DND-41 (cell line): Measurements from ENCODE around the gene NOX4.
"Not testable (repeated sequence)": the region's sequence is repeated elsewhere in the genome, so short reads cannot be mapped to it uniquely, and the experiment has no call there.

Experiments
- ATAC-seq: fragments of 200-7000 bp; cut with Tn5 transposase; 3 replicates; pipeline ENCODE4 v1.9.1; 2021; ENCODE audit warnings: low read depth; ENCODE audit not compliant: insufficient read depth
- DNase-seq: peaks from one replicate; pipeline ENCODE4 v3.0.0-alpha.2; 2020
- H2AFZ ChIP-seq: 2 replicates; pipeline ENCODE4 v1.6.0; 2012; ENCODE audit warnings: low read depth, low read length
- H3K27ac ChIP-seq: 2 replicates; pipeline ENCODE4 v1.5.1; 2012; ENCODE audit warnings: low read length, inconsistent platforms
- H3K27me3 ChIP-seq: fragments of 200-600 bp; sonication (generic); 2 replicates; pipeline ENCODE4 v1.6.0; 2012; ENCODE audit warnings: low read length, mild to moderate bottlenecking, inconsistent platforms; ENCODE audit not compliant: insufficient read depth, poor library complexity
- H3K36me3 ChIP-seq: 2 replicates; pipeline ENCODE4 v1.5.1; 2012; ENCODE audit warnings: low read length, inconsistent platforms; ENCODE audit not compliant: insufficient read depth
- H3K4me1 ChIP-seq: 2 replicates; pipeline ENCODE4 v1.5.1; 2012; ENCODE audit warnings: mild to moderate bottlenecking, low read length; ENCODE audit not compliant: insufficient read depth
- H3K4me2 ChIP-seq: 2 replicates; pipeline ENCODE4 v1.6.0; 2012; ENCODE audit warnings: mild to moderate bottlenecking, moderate library complexity, low read length, inconsistent platforms; ENCODE audit not compliant: insufficient read depth
- H3K4me3 ChIP-seq, 2 experiments: fragments of 200-600 bp in 1 of 2; shearing (Covaris generic) in 1 of 2; 2 replicates each; pipeline ENCODE4 v1.5.1; 2012 to 2016; ENCODE audit warnings: inconsistent platforms in 2 of 2, low read length in 2 of 2, mild to moderate bottlenecking in 2 of 2, low read depth in 1 of 2, moderate library complexity in 1 of 2
- H3K79me2 ChIP-seq: 2 replicates; pipeline ENCODE4 v1.6.0; 2012; ENCODE audit warnings: low read length, inconsistent platforms; ENCODE audit not compliant: insufficient read depth
- H3K9ac ChIP-seq: 2 replicates; pipeline ENCODE4 v1.6.0; 2012; ENCODE audit warnings: low read depth, mild to moderate bottlenecking, inconsistent platforms, low read length, moderate library complexity
- H3K9me3 ChIP-seq: 2 replicates; pipeline ENCODE4 v1.5.1; 2012; ENCODE audit warnings: low read length, moderate library complexity, mild to moderate bottlenecking, inconsistent platforms; ENCODE audit not compliant: insufficient read depth, severe bottlenecking
- H4K20me1 ChIP-seq: 2 replicates; pipeline ENCODE4 v1.6.0; 2012; ENCODE audit warnings: low read length; ENCODE audit not compliant: insufficient read depth
- EZH2 ChIP-seq: IDR thresholded peaks from 3 replicates; pipeline ENCODE4 v1.6.1; 2012; ENCODE audit warnings: borderline replicate concordance, low read depth, mild to moderate bottlenecking, moderate library complexity, low read length, inconsistent platforms; ENCODE audit not compliant: severe bottlenecking
- TF ChIP-seq, protein P1 (sequence below): IDR thresholded peaks from 2 replicates; pipeline ENCODE4 v1.5.1; 2012; ENCODE audit warnings: borderline replicate concordance, low read length, moderate library complexity, mild to moderate bottlenecking; ENCODE audit not compliant: poor library complexity, severe bottlenecking; ENCODE audit errors: extremely low read depth

NOX4 gene

DNA sequence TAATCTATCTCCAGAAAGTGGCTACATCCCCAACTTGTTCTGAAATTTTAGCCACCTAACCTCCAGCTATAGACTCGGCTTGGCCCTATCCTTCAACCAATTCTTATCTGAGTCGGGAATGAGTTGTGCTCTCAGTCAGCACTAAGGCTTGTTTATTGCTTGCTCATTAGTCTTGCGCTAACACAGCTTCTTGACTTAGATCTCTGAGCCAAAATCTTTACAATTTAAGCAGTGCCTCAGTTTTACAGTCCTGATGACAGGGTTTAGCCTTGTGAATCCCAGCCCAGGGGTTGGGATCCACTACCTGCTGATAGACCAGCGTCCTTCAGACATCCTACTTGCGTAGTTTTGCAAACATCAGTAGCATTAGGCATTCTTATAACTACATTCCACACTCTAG lies 144.6 kb downstream of the NOX4 start:
- H3K27me3 ChIP-seq, result no peaks in the 10 kb centered on the region
- H3K4me2 ChIP-seq, result no peak overlapping the region
- H3K4me3 ChIP-seq, result no peak overlapping the region
- H3K27ac ChIP-seq, result no peak overlapping the region
- no peaks in the 10 kb centered on the region for H3K9me3 ChIP-seq
- no peaks in the 10 kb centered on the region for H3K36me3 ChIP-seq
- H3K4me1 ChIP-seq, result no peaks in the 10 kb centered on the region
- no peak overlapping the region for H3K9ac ChIP-seq
- H3K79me2 ChIP-seq, result no peaks in the 10 kb centered on the region
- no peak overlapping the region for H2AFZ ChIP-seq
- ATAC-seq (no peak), DNase-seq (no peak)
- no peaks in the 10 kb centered on the region for H4K20me1 ChIP-seq
- TF ChIP-seq EZH2, result no peak
- TF ChIP-seq, protein P1, sequence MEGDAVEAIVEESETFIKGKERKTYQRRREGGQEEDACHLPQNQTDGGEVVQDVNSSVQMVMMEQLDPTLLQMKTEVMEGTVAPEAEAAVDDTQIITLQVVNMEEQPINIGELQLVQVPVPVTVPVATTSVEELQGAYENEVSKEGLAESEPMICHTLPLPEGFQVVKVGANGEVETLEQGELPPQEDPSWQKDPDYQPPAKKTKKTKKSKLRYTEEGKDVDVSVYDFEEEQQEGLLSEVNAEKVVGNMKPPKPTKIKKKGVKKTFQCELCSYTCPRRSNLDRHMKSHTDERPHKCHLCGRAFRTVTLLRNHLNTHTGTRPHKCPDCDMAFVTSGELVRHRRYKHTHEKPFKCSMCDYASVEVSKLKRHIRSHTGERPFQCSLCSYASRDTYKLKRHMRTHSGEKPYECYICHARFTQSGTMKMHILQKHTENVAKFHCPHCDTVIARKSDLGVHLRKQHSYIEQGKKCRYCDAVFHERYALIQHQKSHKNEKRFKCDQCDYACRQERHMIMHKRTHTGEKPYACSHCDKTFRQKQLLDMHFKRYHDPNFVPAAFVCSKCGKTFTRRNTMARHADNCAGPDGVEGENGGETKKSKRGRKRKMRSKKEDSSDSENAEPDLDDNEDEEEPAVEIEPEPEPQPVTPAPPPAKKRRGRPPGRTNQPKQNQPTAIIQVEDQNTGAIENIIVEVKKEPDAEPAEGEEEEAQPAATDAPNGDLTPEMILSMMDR, result no peak

DNA sequence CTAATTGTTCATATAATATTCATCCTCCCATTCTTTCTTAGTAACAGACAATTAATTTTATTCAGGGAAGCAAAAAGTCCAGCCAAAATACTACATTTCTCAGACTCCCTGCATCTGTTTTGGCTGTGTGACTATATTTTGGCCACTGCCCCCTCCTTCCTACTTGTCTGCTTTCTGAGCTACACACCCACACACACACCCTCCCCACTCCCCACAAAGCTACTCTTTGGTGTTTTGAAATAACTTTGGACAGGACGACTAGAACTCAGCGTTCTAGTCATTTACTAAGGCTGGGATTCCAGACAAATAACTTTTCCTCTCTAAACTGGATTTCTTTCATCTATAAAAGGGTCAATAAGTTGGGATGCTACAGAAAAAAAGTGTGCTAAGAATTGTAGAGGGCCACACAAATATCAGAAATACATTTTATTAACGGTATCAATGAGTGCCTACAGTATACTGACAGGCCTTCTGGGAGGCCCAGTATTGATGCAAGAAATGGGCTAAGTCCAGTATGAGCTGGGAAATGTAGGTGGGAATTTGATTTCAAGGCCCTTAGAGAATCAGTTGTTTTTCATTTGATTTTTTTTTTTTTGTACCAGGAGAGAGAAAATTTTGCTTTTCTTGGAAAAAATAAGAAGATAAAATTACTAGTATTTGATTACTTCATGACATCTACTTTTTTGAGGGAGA lies 148.1 kb downstream of the NOX4 start:
- H3K36me3 ChIP-seq, H3K9ac ChIP-seq, H3K27me3 ChIP-seq, H3K4me2 ChIP-seq, H2AFZ ChIP-seq, ATAC-seq, H3K79me2 ChIP-seq, H4K20me1 ChIP-seq, H3K4me1 ChIP-seq, DNase-seq, H3K4me3 ChIP-seq, H3K27ac ChIP-seq, H3K9me3 ChIP-seq: not testable (repeated sequence)

DNA sequence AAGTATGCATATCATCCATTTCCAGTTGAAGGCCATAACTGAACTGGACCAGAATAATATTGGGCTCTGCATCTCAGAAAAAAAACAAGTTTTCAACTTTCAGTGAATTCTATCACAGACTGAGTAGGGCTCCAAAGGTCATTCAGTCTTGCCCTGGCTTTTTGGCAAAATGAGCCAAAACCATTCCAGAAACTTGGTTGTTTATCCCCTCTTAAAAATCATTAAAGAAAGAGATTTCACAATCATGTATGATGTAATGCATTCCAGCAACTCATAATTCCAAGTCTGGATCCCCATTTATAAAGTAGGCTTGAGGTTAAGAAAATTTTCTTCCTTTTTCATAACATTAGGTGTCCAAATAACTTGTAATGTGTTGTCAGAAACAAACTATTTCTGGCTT lies 150.7 kb downstream of the NOX4 start:
- H3K27me3 ChIP-seq, H3K79me2 ChIP-seq, ATAC-seq, DNase-seq, H3K9ac ChIP-seq, H3K4me2 ChIP-seq, H4K20me1 ChIP-seq, H3K27ac ChIP-seq, H3K9me3 ChIP-seq, H3K4me3 ChIP-seq, H3K36me3 ChIP-seq, H2AFZ ChIP-seq, H3K4me1 ChIP-seq: not testable (repeated sequence)

DNA sequence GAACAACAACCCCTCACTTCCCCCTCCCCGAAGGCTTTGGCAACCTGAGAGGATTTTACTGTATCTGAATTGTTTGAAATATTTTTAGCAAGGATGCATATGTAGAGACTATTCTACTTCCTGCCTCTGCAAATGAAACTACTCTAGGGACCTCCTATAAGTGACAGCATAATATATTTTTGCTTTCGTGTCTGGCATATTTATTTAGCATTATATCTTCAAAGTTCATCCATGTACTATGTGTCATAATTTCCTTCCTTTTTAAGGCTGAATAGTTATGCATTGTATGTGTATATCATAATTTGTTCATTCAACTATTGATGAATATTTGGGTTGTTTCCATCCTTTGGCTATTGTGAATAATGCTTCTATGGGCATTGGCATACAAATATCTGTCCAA lies 153.1 kb downstream of the NOX4 start:
- H3K4me2 ChIP-seq, H3K4me1 ChIP-seq, DNase-seq, H3K9ac ChIP-seq, H3K79me2 ChIP-seq, H3K4me3 ChIP-seq, H3K36me3 ChIP-seq, H4K20me1 ChIP-seq, ATAC-seq, H3K9me3 ChIP-seq, H3K27me3 ChIP-seq, H3K27ac ChIP-seq, H2AFZ ChIP-seq: not testable (repeated sequence)

DNA sequence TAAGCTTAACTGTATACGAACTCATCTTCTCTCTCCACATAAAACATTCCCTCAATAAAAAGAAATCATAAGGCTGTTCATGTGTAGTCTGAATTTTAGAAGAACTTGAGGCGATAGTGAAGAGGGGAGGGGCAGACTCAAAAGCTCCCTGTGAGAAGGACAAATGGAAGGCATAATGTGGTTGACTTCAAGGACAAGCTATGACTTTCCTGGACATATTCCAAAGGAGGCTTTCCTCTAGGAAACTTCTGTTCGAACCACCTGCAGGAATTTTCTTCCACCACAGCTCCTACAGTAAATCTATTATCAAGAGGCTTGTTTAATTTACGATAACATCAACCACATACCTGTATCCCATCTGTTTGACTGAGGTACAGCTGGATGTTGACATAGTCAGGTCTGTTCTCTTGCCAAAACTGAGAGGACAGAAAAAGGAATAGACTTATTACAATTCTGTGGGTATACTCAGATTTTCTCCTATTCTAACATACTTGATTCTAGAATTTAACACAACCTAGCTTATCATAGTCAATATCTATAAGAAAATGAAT lies 154.0 kb downstream of the NOX4 start:
- ATAC-seq, H2AFZ ChIP-seq, H3K27ac ChIP-seq, H3K4me2 ChIP-seq, DNase-seq, H3K4me1 ChIP-seq, H3K4me3 ChIP-seq, H3K9ac ChIP-seq, H4K20me1 ChIP-seq, H3K36me3 ChIP-seq, H3K27me3 ChIP-seq, H3K79me2 ChIP-seq, H3K9me3 ChIP-seq: not testable (repeated sequence)
